MM.1S (cell line): ENCODE data around the gene STX16.

Experiments used
- EZH2 ChIP-seq: fragments of 300-600 bp; sonication (generic); optimal IDR thresholded peaks from 2 replicates; pipeline ENCODE3; 2017; ENCODE audit warnings: low read depth, mild to moderate bottlenecking, antibody characterized with exemption, low read length, mixed read lengths
- TF ChIP-seq, protein P1 (sequence below): fragments of 300-600 bp; sonication (generic); IDR thresholded peaks from 2 replicates; pipeline ENCODE4 v1.5.1; 2016; ENCODE audit warnings: antibody characterized with exemption, low read length, mixed read lengths

- TF ChIP-seq, protein P1, sequence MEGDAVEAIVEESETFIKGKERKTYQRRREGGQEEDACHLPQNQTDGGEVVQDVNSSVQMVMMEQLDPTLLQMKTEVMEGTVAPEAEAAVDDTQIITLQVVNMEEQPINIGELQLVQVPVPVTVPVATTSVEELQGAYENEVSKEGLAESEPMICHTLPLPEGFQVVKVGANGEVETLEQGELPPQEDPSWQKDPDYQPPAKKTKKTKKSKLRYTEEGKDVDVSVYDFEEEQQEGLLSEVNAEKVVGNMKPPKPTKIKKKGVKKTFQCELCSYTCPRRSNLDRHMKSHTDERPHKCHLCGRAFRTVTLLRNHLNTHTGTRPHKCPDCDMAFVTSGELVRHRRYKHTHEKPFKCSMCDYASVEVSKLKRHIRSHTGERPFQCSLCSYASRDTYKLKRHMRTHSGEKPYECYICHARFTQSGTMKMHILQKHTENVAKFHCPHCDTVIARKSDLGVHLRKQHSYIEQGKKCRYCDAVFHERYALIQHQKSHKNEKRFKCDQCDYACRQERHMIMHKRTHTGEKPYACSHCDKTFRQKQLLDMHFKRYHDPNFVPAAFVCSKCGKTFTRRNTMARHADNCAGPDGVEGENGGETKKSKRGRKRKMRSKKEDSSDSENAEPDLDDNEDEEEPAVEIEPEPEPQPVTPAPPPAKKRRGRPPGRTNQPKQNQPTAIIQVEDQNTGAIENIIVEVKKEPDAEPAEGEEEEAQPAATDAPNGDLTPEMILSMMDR, result no peak
- no peak for TF ChIP-seq EZH2
These were observed 60.4 kb downstream of the STX16 start for GRCh38 chr20:58711266-58712051.
